Testis (tissue), 3 donors: ENCODE results near the gene L1CAM. TPM values are rescaled to one million over a fixed set of nuclear protein-coding genes. Genes with fewer than 3 reads are reported as not detected.

ENCODE experiments used
- DNase-seq: peaks from one replicate; pipeline ENCODE4 v3.0.0-alpha.2; 2019
- H3K27ac ChIP-seq, 2 donors: fragments of 200-600 bp; sonication (generic); one replicate each; pipeline ENCODE4 v1.5.1; 2019
- H3K27me3 ChIP-seq: fragments of 200-600 bp; sonication (generic); one replicate; pipeline ENCODE4 v1.5.1; 2019
- H3K36me3 ChIP-seq: fragments of 200-600 bp; sonication (generic); one replicate; pipeline ENCODE4 v1.5.1; 2017; ENCODE audit warnings: low read depth; ENCODE audit errors: missing control alignments
- H3K4me1 ChIP-seq: fragments of 200-600 bp; sonication (generic); one replicate; pipeline ENCODE4 v1.5.1; 2019
- H3K4me3 ChIP-seq, 2 donors: fragments of 200-600 bp; sonication (generic); one replicate each; pipeline ENCODE4 v1.5.1; 2017 to 2019
- H3K9me3 ChIP-seq: fragments of 200-600 bp; sonication (generic); one replicate; pipeline ENCODE4 v1.5.1; 2017
- POLR2A ChIP-seq: fragments of 450-650 bp; IDR thresholded peaks from one replicate; pipeline ENCODE4 v1.6.1; 2017; ENCODE audit warnings: antibody characterized with exemption, mild to moderate bottlenecking, moderate library complexity
- WGBS, 2 donors: methylation state at CpG; one replicate each; pipeline ENCODE4 v1.1.5; 2018; 5-methylcytosine and 5-hydroxymethylcytosine counted together
- intact Hi-C: fragments of 100-400 bp; cut with DNase I; formaldehyde crosslinking; loops from one replicate; pipeline ENCODE4 v1.15.1; 2023; ENCODE audit warnings: low total_unique reads
- polyA plus RNA-seq: library from polyadenylated mRNA; stranded (reverse); fragments of 350-450 nt; fragmentation: Illumina TruSeq; extraction: RNeasy Lipid Tissue Mini Kit (QIAGEN cat#74804); gene quantifications from one replicate; pipeline ENCODE4 v1.2.3, GENCODE V29; 2014; ENCODE audit warnings: low read depth, low replicate concordance; ENCODE audit not compliant: insufficient read depth
- total RNA-seq, 2 donors: library from RNA; depleted of rRNA; stranded (reverse); fragments of >200 nt; gene quantifications; one replicate each; pipeline ENCODE4 v1.2.3, GENCODE V29; 2016
- TF ChIP-seq, protein P1 (sequence below), 3 experiments: fragments of 450-650 bp in 2 of 3; fragments of 200-600 bp in 1 of 3; sonication (generic) in 1 of 3; IDR thresholded peaks; one replicate each; pipeline ENCODE4 v1.5.1; 2016 to 2019; ENCODE audit warnings: antibody characterized with exemption in 3 of 3, mild to moderate bottlenecking in 2 of 3, moderate library complexity in 1 of 3

L1CAM gene
- total and polyA plus RNA-seq, 3 donors from 2014 or later, result 1.7 to 4.5 (median 2.5) TPM

DNA sequence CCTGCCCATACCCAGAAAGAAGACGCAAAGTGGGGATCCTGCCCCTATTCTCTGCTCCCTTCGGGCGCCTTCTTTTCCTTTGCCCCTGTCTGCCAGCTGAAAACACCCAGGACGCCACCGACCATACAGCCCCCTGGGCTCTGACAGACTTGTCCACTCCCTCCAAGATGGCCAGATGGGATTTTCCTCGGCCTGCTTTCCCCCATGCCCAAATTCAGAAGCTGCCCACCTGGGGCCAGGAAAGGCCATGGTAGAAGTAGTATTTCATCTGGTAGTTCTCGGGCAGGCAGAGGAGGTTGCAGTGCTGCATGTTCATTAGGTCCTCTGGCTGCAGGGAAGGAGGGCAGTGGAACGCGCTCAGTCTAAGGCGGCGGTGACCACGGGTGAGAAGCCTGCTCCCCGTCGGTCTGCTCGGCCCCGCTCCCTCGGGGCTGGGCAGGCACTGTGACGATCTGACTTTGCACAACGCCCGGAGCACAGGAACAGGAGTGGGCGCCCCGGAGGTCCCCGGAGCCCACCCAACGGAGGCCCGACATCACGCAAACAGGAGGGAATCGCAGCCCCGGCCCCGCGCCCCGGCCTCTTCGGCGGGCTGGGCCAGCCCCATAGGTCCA, 48.3 kb upstream of the L1CAM start:
- Histone ChIP-seq H3K4me3 (peak overlapping the region; percentile 47 to 63), H3K36me3 (no peaks in the 10 kb centered on the region), H3K27ac (no peak overlapping the region), H3K27me3 (no peaks in the 10 kb centered on the region), H3K9me3 (no peaks in the 10 kb centered on the region), H3K4me1 (no peaks in the 10 kb centered on the region)
- WGBS, 2 donors, result 4 to 6% methylated on average over 6 to 25 of the region's 33 CpGs
- intact Hi-C loops, result no loop called here
- no peak for TF ChIP-seq POLR2A
- TF ChIP-seq, protein P1, sequence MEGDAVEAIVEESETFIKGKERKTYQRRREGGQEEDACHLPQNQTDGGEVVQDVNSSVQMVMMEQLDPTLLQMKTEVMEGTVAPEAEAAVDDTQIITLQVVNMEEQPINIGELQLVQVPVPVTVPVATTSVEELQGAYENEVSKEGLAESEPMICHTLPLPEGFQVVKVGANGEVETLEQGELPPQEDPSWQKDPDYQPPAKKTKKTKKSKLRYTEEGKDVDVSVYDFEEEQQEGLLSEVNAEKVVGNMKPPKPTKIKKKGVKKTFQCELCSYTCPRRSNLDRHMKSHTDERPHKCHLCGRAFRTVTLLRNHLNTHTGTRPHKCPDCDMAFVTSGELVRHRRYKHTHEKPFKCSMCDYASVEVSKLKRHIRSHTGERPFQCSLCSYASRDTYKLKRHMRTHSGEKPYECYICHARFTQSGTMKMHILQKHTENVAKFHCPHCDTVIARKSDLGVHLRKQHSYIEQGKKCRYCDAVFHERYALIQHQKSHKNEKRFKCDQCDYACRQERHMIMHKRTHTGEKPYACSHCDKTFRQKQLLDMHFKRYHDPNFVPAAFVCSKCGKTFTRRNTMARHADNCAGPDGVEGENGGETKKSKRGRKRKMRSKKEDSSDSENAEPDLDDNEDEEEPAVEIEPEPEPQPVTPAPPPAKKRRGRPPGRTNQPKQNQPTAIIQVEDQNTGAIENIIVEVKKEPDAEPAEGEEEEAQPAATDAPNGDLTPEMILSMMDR (IDR thresholded peaks at IDR 0.05), result no peak
- no peak for DNase-seq

DNA sequence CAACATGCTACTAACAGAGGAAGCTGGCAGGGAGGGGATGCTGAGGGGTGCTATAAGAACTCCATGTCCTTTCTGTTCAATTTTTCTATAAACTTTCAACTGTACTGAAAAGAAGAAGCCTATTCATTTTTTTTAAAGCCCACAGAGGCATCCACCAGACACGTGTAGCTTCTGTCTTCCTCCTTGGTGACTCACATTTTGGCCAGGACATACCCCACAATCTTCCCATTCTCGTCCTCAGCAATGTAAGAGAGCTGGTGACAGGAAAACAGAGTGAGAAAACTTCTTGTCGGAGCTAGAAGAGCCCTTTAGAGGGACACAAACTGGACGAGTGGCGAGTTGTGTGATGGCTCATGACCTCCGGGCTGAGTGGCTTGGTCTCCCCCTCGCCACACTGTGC, 47.8 kb upstream of the L1CAM start:
- H3K27ac ChIP-seq, result no peak overlapping the region
- no peaks in the 10 kb centered on the region for H3K4me1 ChIP-seq
- intact Hi-C loops, result no loop called here
- TF ChIP-seq, protein P1 (IDR thresholded peaks at IDR 0.05), result no peak
- TF ChIP-seq POLR2A, result no peak
- H3K4me3 ChIP-seq, result peak overlapping the region in 1 of 2 donors; percentile 47
- DNase-seq, result no peak
- H3K9me3 ChIP-seq, result no peaks in the 10 kb centered on the region
- no peaks in the 10 kb centered on the region for H3K36me3 ChIP-seq
- no peaks in the 10 kb centered on the region for H3K27me3 ChIP-seq
- WGBS, 2 donors, result 12 to 29% methylated on average over 7 of the region's 7 CpGs

DNA sequence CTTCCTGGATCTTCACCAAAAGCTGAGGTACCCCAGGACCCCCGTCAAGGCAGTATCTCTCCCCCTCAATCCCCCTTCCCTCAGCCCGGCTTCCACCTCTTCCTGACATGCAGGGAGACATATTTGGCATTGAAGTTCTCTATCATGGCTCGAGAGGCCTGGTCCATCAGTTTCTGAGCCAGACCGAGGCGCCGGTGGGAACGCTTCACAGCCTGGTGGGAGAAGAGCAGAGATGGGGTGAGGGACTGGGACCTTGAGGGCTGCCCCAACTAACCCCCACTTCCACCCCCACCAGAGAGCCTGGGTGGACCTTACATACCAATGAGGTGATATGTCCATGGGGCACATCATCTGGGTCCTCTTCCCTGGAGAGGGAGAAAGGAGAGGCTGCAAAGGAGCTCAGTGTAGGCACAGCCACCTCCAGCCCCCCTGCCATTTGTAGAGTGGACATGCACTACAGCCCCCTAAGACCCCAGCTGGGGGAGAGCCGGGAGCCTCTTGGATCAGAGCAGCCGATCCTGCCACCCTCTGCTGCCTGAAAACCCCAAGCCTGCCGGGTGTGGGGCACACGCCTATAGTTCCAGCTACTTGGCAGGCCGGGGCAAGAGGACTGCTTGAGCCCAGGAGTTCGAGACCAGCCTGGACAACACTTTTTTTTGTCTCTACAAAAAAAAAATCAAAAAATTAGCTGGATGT, 46.4 kb upstream of the L1CAM start:
- Histone ChIP-seq H3K4me3 (no peak overlapping the region), H3K4me1 (peaks cover under 1% of the 10 kb centered on the region), H3K27me3 (no peaks in the 10 kb centered on the region), H3K27ac (no peak overlapping the region), H3K36me3 (no peaks in the 10 kb centered on the region), H3K9me3 (no peaks in the 10 kb centered on the region)
- no peak for TF ChIP-seq POLR2A
- TF ChIP-seq, protein P1 (IDR thresholded peaks at IDR 0.05), result no peak
- WGBS, 2 donors, result 90 to 93% methylated on average over 11 to 13 of the region's 13 CpGs
- DNase-seq, result no peak
- intact Hi-C loops, result no loop called here

DNA sequence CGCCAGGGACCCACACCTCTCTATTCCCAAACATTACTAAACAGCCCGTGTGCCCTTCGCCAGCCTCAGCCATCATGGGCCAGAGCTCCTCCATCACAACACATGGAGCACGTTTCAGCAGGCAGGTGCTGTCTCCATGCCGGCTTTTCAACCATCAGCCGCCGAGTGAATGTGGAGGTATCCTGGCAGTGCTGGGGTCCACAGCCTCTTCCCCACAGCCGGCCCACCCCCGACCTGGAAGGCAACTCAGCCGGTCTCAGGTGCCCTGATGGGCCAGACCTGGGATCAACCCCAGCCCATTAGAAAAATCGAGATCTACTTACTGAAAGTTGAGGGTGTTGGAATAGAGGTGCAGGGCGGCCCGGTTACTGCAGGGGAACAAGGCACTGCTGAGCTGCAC, 45.8 kb upstream of the L1CAM start:
- WGBS, 2 donors, result 95 to 100% methylated on average over 2 to 13 of the region's 13 CpGs
- peaks cover 7% of the 10 kb centered on the region for H3K4me1 ChIP-seq
- TF ChIP-seq, protein P1 (IDR thresholded peaks at IDR 0.05), result no peak
- TF ChIP-seq POLR2A, result no peak
- no peaks in the 10 kb centered on the region for H3K36me3 ChIP-seq
- H3K9me3 ChIP-seq, result no peaks in the 10 kb centered on the region
- DNase-seq, result no peak
- no peak overlapping the region for H3K27ac ChIP-seq
- intact Hi-C loops, result no loop called here
- H3K27me3 ChIP-seq, result no peaks in the 10 kb centered on the region
- H3K4me3 ChIP-seq, result no peak overlapping the region

DNA sequence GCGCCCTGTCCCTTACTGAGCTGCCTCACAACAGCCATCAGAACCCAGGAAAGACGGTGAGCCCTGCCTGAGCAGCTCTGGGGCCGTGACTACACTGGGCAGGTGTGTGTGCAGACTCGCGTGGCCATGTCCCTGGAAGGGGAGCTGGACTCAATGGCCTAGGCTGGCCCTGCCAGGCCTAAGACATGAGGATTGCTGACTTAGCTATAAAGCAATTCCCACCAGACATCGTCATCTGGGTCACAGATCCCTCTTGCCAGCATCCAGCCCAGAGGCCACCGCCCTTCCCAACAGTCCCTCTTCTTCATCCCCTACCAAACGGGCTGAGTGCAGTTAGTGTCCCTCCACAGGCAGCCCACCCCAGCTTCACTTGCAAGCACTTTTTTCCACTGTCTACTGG, 45.2 kb upstream of the L1CAM start:
- 87% methylated on average over 8 of the region's 8 CpGs; no CpG with 5 or more reads in 1 of the 2 donors for WGBS, 2 donors
- no peak overlapping the region for H3K4me3 ChIP-seq
- no peaks in the 10 kb centered on the region for H3K27me3 ChIP-seq
- no peak overlapping the region for H3K27ac ChIP-seq
- H3K4me1 ChIP-seq, result peaks cover 7% of the 10 kb centered on the region
- no peaks in the 10 kb centered on the region for H3K9me3 ChIP-seq
- intact Hi-C loops, result no loop called here
- TF ChIP-seq POLR2A, result no peak
- H3K36me3 ChIP-seq, result no peaks in the 10 kb centered on the region
- no peak for DNase-seq
